Esophagus squamous epithelium (tissue), 5 donors: ENCODE data around the gene GABRP. TPM values are rescaled to one million over a fixed set of nuclear protein-coding genes. Genes with fewer than 3 reads are reported as not detected.
A peak's percentile ranks its signal among the peaks of the same experiment; 100 is the strongest.

Experiments
- DNase-seq: peaks from one replicate; lab custom pipeline; 2025; lab: John Stamatoyannopoulos, UW
- H3K27ac ChIP-seq, 4 donors: fragments of 200-600 bp; sonication (generic); one replicate each; pipeline ENCODE4 v1.5.1; 2016 to 2019; ENCODE audit warnings: mild to moderate bottlenecking in 1 of 4
- H3K27me3 ChIP-seq, 4 donors: fragments of 200-600 bp; sonication (generic); 1 replicate in 3 of 4; 2 replicates in 1 of 4; pipeline versions ENCODE4 v1.5.1 to v1.6.0; 2017 to 2021; ENCODE audit warnings: antibody characterized with exemption in 1 of 4
- H3K36me3 ChIP-seq, 3 donors: fragments of 200-600 bp; sonication (generic); one replicate each; pipeline ENCODE4 v1.5.1; 2016 to 2019
- H3K4me1 ChIP-seq, 3 donors: fragments of 200-600 bp; sonication (generic); one replicate each; pipeline ENCODE4 v1.5.1; 2017 to 2019
- H3K4me3 ChIP-seq, 4 donors: fragments of 200-600 bp; sonication (generic); 1 replicate in 3 of 4; 2 replicates in 1 of 4; pipeline ENCODE4 v1.5.1; 2016 to 2019; ENCODE audit warnings: mild to moderate bottlenecking in 2 of 4, moderate library complexity in 1 of 4
- H3K9me3 ChIP-seq, 3 donors: fragments of 200-600 bp; sonication (generic); one replicate each; pipeline ENCODE4 v1.5.1; 2016 to 2019
- POLR2A ChIP-seq, 4 donors: fragments of 450-650 bp; IDR thresholded peaks; one replicate each; pipeline ENCODE4 v1.6.1; 2017; ENCODE audit warnings: antibody characterized with exemption in 4 of 4, mild to moderate bottlenecking in 4 of 4, moderate library complexity in 3 of 4
- WGBS, 2 donors: methylation state at CpG; one replicate each; pipeline ENCODE4 v1.1.5; 2018; 5-methylcytosine and 5-hydroxymethylcytosine counted together
- intact Hi-C: fragments of 100-400 bp; cut with DNase I; formaldehyde crosslinking; loops from one replicate; pipeline ENCODE4 v1.15.0; 2022
- total RNA-seq, 4 donors: library from RNA; depleted of rRNA; stranded (reverse); fragments of >200 nt; gene quantifications; one replicate each; pipeline ENCODE4 v1.1.0, GENCODE V29; 2016
- TF ChIP-seq, protein P1 (sequence below), 6 experiments: fragments of 450-650 bp in 4 of 6; fragments of 200-600 bp in 2 of 6; sonication (generic) in 2 of 6; IDR thresholded peaks; one replicate each; pipeline ENCODE4 v1.5.1; 2016 to 2019; ENCODE audit warnings: antibody characterized with exemption in 6 of 6, mild to moderate bottlenecking in 4 of 6, moderate library complexity in 4 of 6
- donor health status: DM: yes; HTN: yes; CAD: no.

GABRP gene
- total RNA-seq, result 10 to 100 TPM in 3 of 4 donors, 1 to 10 TPM in 1; 1.1 to 49.2 (median 29.2) TPM

- Histone ChIP-seq H3K36me3 (no peaks in the 10 kb centered on the region), H3K9me3 (no peaks in the 10 kb centered on the region), H3K27me3 (no peaks in the 10 kb centered on the region), H3K27ac (peak within 1 kb of the TSS in 3 of 4 donors; percentile 14 to 39 (median 28)), H3K4me1 (peaks cover 0 to 30% (median 0%) of the 10 kb centered on the region in 3 donors), H3K4me3 (peak within 1 kb of the TSS in 2 of 4 donors; percentile 12 to 27)
- intact Hi-C loops, result no loop called here
- DNase-seq, result no peak
- 78 to 89% methylated on average over 8 to 9 of the region's 14 CpGs for WGBS, 2 donors
- TF ChIP-seq, protein P1, sequence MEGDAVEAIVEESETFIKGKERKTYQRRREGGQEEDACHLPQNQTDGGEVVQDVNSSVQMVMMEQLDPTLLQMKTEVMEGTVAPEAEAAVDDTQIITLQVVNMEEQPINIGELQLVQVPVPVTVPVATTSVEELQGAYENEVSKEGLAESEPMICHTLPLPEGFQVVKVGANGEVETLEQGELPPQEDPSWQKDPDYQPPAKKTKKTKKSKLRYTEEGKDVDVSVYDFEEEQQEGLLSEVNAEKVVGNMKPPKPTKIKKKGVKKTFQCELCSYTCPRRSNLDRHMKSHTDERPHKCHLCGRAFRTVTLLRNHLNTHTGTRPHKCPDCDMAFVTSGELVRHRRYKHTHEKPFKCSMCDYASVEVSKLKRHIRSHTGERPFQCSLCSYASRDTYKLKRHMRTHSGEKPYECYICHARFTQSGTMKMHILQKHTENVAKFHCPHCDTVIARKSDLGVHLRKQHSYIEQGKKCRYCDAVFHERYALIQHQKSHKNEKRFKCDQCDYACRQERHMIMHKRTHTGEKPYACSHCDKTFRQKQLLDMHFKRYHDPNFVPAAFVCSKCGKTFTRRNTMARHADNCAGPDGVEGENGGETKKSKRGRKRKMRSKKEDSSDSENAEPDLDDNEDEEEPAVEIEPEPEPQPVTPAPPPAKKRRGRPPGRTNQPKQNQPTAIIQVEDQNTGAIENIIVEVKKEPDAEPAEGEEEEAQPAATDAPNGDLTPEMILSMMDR (IDR thresholded peaks at IDR 0.05), result no peak
Observed at GRCh38 chr5:170783498-170784247, at the start of gene GABRP. Gene GABRP, plus strand, starts transcription at chr5:170783725. Its CDS starts 4,891 bp downstream, at chr5:170788616.

- no peak for DNase-seq
- Histone ChIP-seq H3K4me3 (no peak overlapping the region), H3K4me1 (no peaks in the 10 kb centered on the region), H3K27ac (no peak overlapping the region), H3K27me3 (no peaks in the 10 kb centered on the region), H3K36me3 (no peaks in the 10 kb centered on the region), H3K9me3 (peaks cover 0 to 18% (median 9%) of the 10 kb centered on the region in 3 donors)
- 27 to 48% methylated on average over 3 of the region's 3 CpGs for WGBS, 2 donors
- TF ChIP-seq POLR2A (IDR thresholded peaks at IDR 0.05), result no peak
- TF ChIP-seq, protein P1 (IDR thresholded peaks at IDR 0.05), result no peak
- intact Hi-C loops, result no loop called here
Observed at GRCh38 chr5:170736966-170737365, 46.6 kb upstream of the GABRP start.

DNA sequence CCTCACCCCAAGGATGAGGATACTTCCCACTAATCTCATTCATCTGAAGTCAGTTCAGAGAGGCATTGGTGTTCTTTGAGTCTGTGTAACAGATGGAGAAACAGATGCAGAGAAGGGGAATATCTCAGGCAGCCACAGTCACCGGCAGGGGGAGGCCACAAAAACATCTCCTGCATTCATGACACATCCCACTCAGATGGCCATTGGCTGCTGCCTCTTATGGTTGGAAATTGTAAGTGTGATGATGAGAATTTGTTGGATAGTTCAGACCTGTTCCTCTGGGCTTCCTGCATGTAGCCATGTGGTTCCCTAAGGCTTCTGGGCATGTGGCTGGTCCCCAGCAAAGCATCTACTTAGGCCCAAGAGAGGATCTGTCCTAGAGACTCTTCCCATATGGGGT lies 45.9 kb upstream of the GABRP start:
- DNase-seq, result no peak
- Histone ChIP-seq H3K4me3 (no peak overlapping the region), H3K36me3 (no peaks in the 10 kb centered on the region), H3K27me3 (no peaks in the 10 kb centered on the region), H3K4me1 (no peaks in the 10 kb centered on the region), H3K27ac (no peak overlapping the region), H3K9me3 (peaks cover 0 to 18% (median 9%) of the 10 kb centered on the region in 3 donors)
- WGBS, 2 donors, result 71 to 100% methylated on average over 1 of the region's 1 CpG
- intact Hi-C loops, result no loop called here
- TF ChIP-seq, protein P1 (IDR thresholded peaks at IDR 0.05), result no peak
- no peak for TF ChIP-seq POLR2A (IDR thresholded peaks at IDR 0.05)

- H3K36me3 ChIP-seq, result no peaks in the 10 kb centered on the region
- TF ChIP-seq, protein P1 (IDR thresholded peaks at IDR 0.05), result no peak
- TF ChIP-seq POLR2A (IDR thresholded peaks at IDR 0.05), result no peak
- no peak for DNase-seq
- H3K4me3 ChIP-seq, result no peak overlapping the region
- no peak overlapping the region for H3K27ac ChIP-seq
- H3K9me3 ChIP-seq, result peaks cover 0 to 18% (median 9%) of the 10 kb centered on the region in 3 donors
- peaks cover 0 to 2% (median 0%) of the 10 kb centered on the region in 4 donors for H3K27me3 ChIP-seq
- intact Hi-C loops, result no loop called here
- peaks cover 0 to under 1% (median 0%) of the 10 kb centered on the region in 3 donors for H3K4me1 ChIP-seq
- 20 to 40% methylated on average over 2 to 3 of the region's 3 CpGs for WGBS, 2 donors
Observed at GRCh38 chr5:170738840-170739239, 44.7 kb upstream of the GABRP start.

DNA sequence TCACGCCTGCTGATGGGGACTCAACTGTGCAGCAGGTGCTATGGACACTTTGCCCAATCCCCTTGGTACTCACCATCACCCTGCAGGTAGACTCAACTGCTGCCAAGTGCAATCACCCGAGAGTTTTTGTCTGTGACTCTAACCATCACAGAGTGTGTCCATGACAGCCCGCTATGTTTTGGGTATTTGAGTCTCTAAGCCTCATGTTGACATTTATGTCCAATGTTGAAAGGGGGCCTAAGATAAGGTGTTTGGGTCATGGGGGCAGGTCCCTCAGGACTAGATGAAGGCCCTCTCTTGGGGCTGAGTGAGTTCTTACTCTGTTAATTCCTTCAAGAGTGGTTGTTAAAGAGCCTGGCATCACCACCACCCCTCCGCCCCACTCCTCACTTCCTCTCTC lies 44.1 kb upstream of the GABRP start:
- WGBS, 2 donors, result 78 to 92% methylated on average over 2 to 4 of the region's 4 CpGs
- H3K27me3 ChIP-seq, result peaks cover 0 to 8% (median 0%) of the 10 kb centered on the region in 4 donors
- peaks cover 0 to 7% (median 5%) of the 10 kb centered on the region in 3 donors for H3K4me1 ChIP-seq
- H3K27ac ChIP-seq, result no peak overlapping the region
- H3K4me3 ChIP-seq, result no peak overlapping the region
- no peaks in the 10 kb centered on the region for H3K36me3 ChIP-seq
- DNase-seq, result no peak
- TF ChIP-seq, protein P1 (IDR thresholded peaks at IDR 0.05), result no peak
- TF ChIP-seq POLR2A (IDR thresholded peaks at IDR 0.05), result no peak
- peaks cover 0 to 18% (median 9%) of the 10 kb centered on the region in 3 donors for H3K9me3 ChIP-seq
- intact Hi-C loops, result no loop called here
